Astrocyte (in vitro differentiated cells and primary cell): ENCODE data around the gene PLCL1.

ENCODE experiments used
- EZH2 ChIP-seq: IDR thresholded peaks from 2 replicates; pipeline ENCODE4 v1.6.1; 2012; ENCODE audit warnings: mild to moderate bottlenecking, low read length, inconsistent platforms; ENCODE audit not compliant: insufficient read depth
- TF ChIP-seq, protein P1 (sequence below): IDR thresholded peaks from 2 replicates; pipeline ENCODE4 v1.5.1; 2011; ENCODE audit warnings: low read depth, mild to moderate bottlenecking, inconsistent platforms, low read length, moderate library complexity; ENCODE audit not compliant: insufficient read depth

DNA sequence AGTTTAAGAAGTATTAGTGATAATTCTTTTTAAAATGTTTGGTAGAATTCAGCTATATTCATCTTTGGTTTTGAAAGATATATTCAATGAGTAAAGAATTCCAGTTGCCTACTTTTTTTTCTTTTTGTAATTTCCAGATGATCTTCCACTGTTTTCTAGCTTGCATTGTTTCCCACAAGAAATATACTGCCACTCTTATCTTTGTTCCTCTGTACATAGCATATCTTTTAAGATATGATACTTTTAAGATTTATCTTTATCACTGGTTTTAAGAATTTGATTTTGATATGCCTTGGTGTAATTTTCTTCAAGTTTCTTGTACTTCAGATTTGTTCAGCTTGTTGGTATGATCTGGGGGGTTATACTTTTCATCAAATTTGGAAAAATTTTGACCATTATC, 374.4 kb downstream of the PLCL1 start:
- TF ChIP-seq EZH2, result no peak
- TF ChIP-seq, protein P1, sequence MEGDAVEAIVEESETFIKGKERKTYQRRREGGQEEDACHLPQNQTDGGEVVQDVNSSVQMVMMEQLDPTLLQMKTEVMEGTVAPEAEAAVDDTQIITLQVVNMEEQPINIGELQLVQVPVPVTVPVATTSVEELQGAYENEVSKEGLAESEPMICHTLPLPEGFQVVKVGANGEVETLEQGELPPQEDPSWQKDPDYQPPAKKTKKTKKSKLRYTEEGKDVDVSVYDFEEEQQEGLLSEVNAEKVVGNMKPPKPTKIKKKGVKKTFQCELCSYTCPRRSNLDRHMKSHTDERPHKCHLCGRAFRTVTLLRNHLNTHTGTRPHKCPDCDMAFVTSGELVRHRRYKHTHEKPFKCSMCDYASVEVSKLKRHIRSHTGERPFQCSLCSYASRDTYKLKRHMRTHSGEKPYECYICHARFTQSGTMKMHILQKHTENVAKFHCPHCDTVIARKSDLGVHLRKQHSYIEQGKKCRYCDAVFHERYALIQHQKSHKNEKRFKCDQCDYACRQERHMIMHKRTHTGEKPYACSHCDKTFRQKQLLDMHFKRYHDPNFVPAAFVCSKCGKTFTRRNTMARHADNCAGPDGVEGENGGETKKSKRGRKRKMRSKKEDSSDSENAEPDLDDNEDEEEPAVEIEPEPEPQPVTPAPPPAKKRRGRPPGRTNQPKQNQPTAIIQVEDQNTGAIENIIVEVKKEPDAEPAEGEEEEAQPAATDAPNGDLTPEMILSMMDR, result no peak
